GM12878 (cell line): ENCODE measurements around the gene BUB1. TPM values are rescaled to one million over a fixed set of nuclear protein-coding genes. Genes with fewer than 3 reads are reported as not detected.

Experiments
- ATAC-seq: fragments of 200-7000 bp; cut with Tn5 transposase; 3 replicates; pipeline ENCODE4 v1.9.1; 2020; ENCODE audit warnings: mild to moderate bottlenecking, moderate library complexity
- BruUV-seq: library from RNA; stranded (reverse); fragments of 400-500 nt; replicated peaks from 2 replicates; lab custom pipeline; 2021; lab: Mats Ljungman, UMichigan
- CTCF ChIA-PET: fragments of 300-600 bp; sonication (Branson Sonifier 250); formaldehyde crosslinking; extraction: SDS; loops from one replicate; lab custom pipeline; 2021; ENCODE audit warnings: inconsistent platforms; lab: Yijun Ruan, JAX
- POLR2A ChIA-PET: fragments of 350-600 bp; formaldehyde crosslinking; extraction: SDS; loops from one replicate; lab custom pipeline; 2021; ENCODE audit warnings: inconsistent platforms; lab: Charles Lee
- RAD21 ChIA-PET: fragments of 300-600 bp; sonication (Branson Sonifier 250); formaldehyde crosslinking; loops from one replicate; lab custom pipeline; 2023; ENCODE audit warnings: antibody characterized with exemption; ENCODE audit not compliant: unreplicated experiment; lab: Charles Lee
- SMC1A ChIA-PET: fragments of 300-600 bp; sonication (Branson Sonifier 250); formaldehyde crosslinking; loops from one replicate; lab custom pipeline; 2023; ENCODE audit not compliant: unreplicated experiment, uncharacterized antibody; lab: Charles Lee
- DNase-seq: peaks from one replicate; pipeline ENCODE4 v3.0.0-alpha.2; 2011; ENCODE audit warnings: low read depth, low spot score
- FAIRE-seq: peaks from 3 replicates; lab custom pipeline; 2011; peaks lifted over from hg19 to GRCh38; lab: Jason Lieb, UNC
- H2AFZ ChIP-seq: 2 replicates; pipeline ENCODE4 v1.6.0; 2011; ENCODE audit warnings: low read depth, low read length, control low read depth; ENCODE audit not compliant: control insufficient read depth
- H3K27ac ChIP-seq: 2 replicates; pipeline ENCODE4 v1.5.1; 2011; ENCODE audit warnings: control low read depth; ENCODE audit not compliant: control insufficient read depth, insufficient read depth
- H3K27me3 ChIP-seq, 2 experiments: replicated peaks in 1 of 2; 2 replicates each; pipeline versions ENCODE4 v1.6.0 to v1.6.1; 2011; ENCODE audit warnings: low read length in 1 of 2; ENCODE audit not compliant: control insufficient read depth in 2 of 2, insufficient read depth in 2 of 2
- H3K36me3 ChIP-seq, 2 experiments: 2 replicates each; pipeline ENCODE4 v1.5.1; 2011; ENCODE audit warnings: low read length in 1 of 2; ENCODE audit not compliant: control insufficient read depth in 2 of 2, insufficient read depth in 2 of 2
- H3K4me1 ChIP-seq: 2 replicates; pipeline ENCODE4 v1.6.1; 2011; ENCODE audit warnings: mild to moderate bottlenecking, low read length, moderate library complexity, mixed read lengths; ENCODE audit not compliant: control insufficient read depth, insufficient read depth
- H3K4me2 ChIP-seq: 2 replicates; pipeline ENCODE4 v1.6.0; 2011; ENCODE audit warnings: control low read depth; ENCODE audit not compliant: control insufficient read depth, insufficient read depth
- H3K4me3 ChIP-seq: fragments of 200-600 bp; sonication (generic); 2 replicates; pipeline ENCODE4 v1.5.1; 2016
- H3K79me2 ChIP-seq: 2 replicates; pipeline ENCODE4 v1.6.0; 2011; ENCODE audit warnings: low read length; ENCODE audit not compliant: control insufficient read depth, insufficient read depth
- H3K9ac ChIP-seq: 2 replicates; pipeline ENCODE4 v1.8.0; 2011; ENCODE audit warnings: low read length, control low read depth, mixed read lengths; ENCODE audit not compliant: control insufficient read depth, insufficient read depth
- H3K9me3 ChIP-seq: replicated peaks from 3 replicates; pipeline ENCODE4 v1.5.1; 2011; ENCODE audit warnings: mild to moderate bottlenecking, low read length; ENCODE audit not compliant: control insufficient read depth, insufficient read depth
- H4K20me1 ChIP-seq: 2 replicates; pipeline ENCODE4 v1.6.0; 2011; ENCODE audit not compliant: control insufficient read depth, insufficient read depth
- BHLHE40 ChIP-seq, 2 experiments: fragments of 450-650 bp in 1 of 2; IDR thresholded peaks; 2 replicates each; pipeline ENCODE4 v1.6.1; 2011 to 2017; ENCODE audit warnings: low read depth in 2 of 2, borderline replicate concordance in 1 of 2, improper control_type of control experiment in 1 of 2, low read length in 1 of 2, mild to moderate bottlenecking in 1 of 2
- BMI1 ChIP-seq: fragments of 450-650 bp; IDR thresholded peaks from 2 replicates; pipeline ENCODE4 v1.6.1; 2016; ENCODE audit warnings: mild to moderate bottlenecking, moderate library complexity, borderline replicate concordance
- BRCA1 ChIP-seq: IDR thresholded peaks from 2 replicates; pipeline ENCODE4 v1.6.1; 2011; ENCODE audit warnings: low read depth, low read length, improper control_type of control experiment
- DPF2 ChIP-seq: fragments of 450-650 bp; IDR thresholded peaks from 2 replicates; pipeline ENCODE4 v1.6.1; 2017; ENCODE audit warnings: mild to moderate bottlenecking
- RELA ChIP-seq: fragments of 450-650 bp; IDR thresholded peaks from 2 replicates; pipeline ENCODE4 v1.8.0; 2014; ENCODE audit warnings: borderline replicate concordance; ENCODE audit not compliant: partially characterized antibody
- SIN3A ChIP-seq: IDR thresholded peaks from 2 replicates; pipeline ENCODE4 v1.6.1; 2012; ENCODE audit warnings: low read depth, low read length, improper control_type of control experiment
- WGBS: methylation state at CpG from one replicate; pipeline ENCODE4 v1.1.6; 2016; ENCODE audit warnings: low lambda C conversion rate; ENCODE audit not compliant: insufficient replicate concordance, insufficient coverage; ENCODE audit errors: missing lambda C conversion rate; 5-methylcytosine and 5-hydroxymethylcytosine counted together
- in situ Hi-C: fragments of 300-500 bp; cut with MboI; formaldehyde crosslinking; loops from 9 replicates; pipeline ENCODE4 v1.14.3; 2018; ENCODE audit warnings: mixed read lengths
- intact Hi-C: fragments of 100-400 bp; cut with micrococcal nuclease; formaldehyde crosslinking; loops from one replicate; pipeline ENCODE4 v1.14.2; 2022; ENCODE audit not compliant: unreplicated experiment
- polyA plus RNA-seq, 11 experiments: library from polyadenylated mRNA; depleted of rRNA in 4 of 11; unstranded in 6 of 11; stranded (reverse) in 5 of 11; fragments of >200 nt; fragmentation: Nextera tagmentation in 4 of 11; fragmentation: Illumina TruSeq in 1 of 11; extraction: Ambion mirVana in 4 of 11; extraction: Trizol in 1 of 11; gene quantifications; 1 replicate in 1 of 11; 2 replicates in 10 of 11; pipeline versions ENCODE4 v1.2.1 to v1.2.3, GENCODE V29; 2011 to 2016; ENCODE audit warnings: inconsistent platforms in 2 of 11, missing spikeins in 2 of 11, low read depth in 1 of 11
- total RNA-seq, 4 experiments: library from RNA; depleted of rRNA in 3 of 4; stranded (reverse); fragments of >200 nt in 3 of 4; fragmentation: Illumina TruSeq in 1 of 4; extraction: Trizol in 1 of 4; gene quantifications; 2 replicates each; pipeline versions ENCODE4 v1.2.1 to v1.2.3, GENCODE V29; 2013 to 2021
- TF ChIP-seq, protein P1 (sequence below): fragments of 450-650 bp; IDR thresholded peaks from 2 replicates; pipeline ENCODE4 v1.6.1; 2017; ENCODE audit warnings: borderline replicate concordance

The BUB1 gene
- total and polyA plus RNA-seq, 10 of the 15 experiments (the other 5 are each of a cell fraction or from before 2014, with no cell fraction given), result 52.4 to 142 (median 88.9) TPM

DNA sequence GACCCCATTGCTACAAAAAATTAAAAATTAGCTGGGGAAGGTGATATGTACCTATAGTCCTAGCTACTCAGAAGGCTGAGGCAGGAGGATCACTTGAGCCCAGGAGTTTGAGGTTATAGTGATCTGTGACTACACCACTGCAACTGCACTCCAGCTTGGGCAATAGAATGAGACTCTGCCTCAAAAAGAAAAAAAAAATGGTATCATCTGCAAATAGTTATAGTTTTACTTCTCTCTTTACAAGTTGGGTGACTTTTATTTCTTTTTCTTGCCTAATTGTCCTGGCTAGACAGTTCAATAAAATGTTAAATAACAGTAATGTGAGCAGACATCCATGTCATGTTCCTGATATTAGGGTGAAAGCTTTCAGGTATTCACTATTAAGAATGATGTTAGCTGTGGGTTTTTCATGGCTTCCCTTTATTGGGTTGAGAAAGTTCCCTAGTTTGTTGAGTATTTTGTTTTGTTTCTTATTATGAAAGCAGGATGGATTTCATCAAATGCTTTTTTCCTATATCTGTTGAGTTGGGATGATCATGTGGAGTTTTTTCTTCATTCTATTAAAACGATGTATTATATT, 29.6 kb upstream of the BUB1 start:
- Histone ChIP-seq H3K4me3 (no peak overlapping the region), H3K9ac (no peak overlapping the region), H3K9me3 (no peaks in the 10 kb centered on the region), H3K27me3 (no peaks in the 10 kb centered on the region), H3K79me2 (no peaks in the 10 kb centered on the region), H3K4me2 (no peak overlapping the region), H2AFZ (no peak overlapping the region), H3K4me1 (no peaks in the 10 kb centered on the region), H3K36me3 (no peaks in the 10 kb centered on the region), H3K27ac (no peak overlapping the region), H4K20me1 (no peaks in the 10 kb centered on the region)
- SMC1A ChIA-PET, result interaction anchor here (1.1 to 1.7 kb wide), 4 partner anchors 8 to 33 kb away, joined by 3 to 6 read pairs (median 4); no protein-coding TSS in a partner anchor
- TF ChIP-seq SIN3A, result no peak
- no peak for TF ChIP-seq BHLHE40 (IDR thresholded peaks at IDR 0.05; ENCODE audit: borderline replicate concordance in 1 of 2, low read depth in 2 of 2, low read length in 1 of 2)
- TF ChIP-seq, protein P1, sequence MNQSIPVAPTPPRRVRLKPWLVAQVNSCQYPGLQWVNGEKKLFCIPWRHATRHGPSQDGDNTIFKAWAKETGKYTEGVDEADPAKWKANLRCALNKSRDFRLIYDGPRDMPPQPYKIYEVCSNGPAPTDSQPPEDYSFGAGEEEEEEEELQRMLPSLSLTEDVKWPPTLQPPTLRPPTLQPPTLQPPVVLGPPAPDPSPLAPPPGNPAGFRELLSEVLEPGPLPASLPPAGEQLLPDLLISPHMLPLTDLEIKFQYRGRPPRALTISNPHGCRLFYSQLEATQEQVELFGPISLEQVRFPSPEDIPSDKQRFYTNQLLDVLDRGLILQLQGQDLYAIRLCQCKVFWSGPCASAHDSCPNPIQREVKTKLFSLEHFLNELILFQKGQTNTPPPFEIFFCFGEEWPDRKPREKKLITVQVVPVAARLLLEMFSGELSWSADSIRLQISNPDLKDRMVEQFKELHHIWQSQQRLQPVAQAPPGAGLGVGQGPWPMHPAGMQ, result no peak
- no peak for TF ChIP-seq RELA
- no peak for TF ChIP-seq BMI1
- TF ChIP-seq BRCA1, result no peak
- TF ChIP-seq DPF2, result no peak
- in situ Hi-C loops, result no loop called here
- ATAC-seq, result no peak
- intact Hi-C loops, result no loop called here
- WGBS, result 21% methylated on average over 1 of the region's 1 CpG
- CTCF ChIA-PET, result interaction anchor here (0.7 kb wide), 2 partner anchors 15 to 51 kb away, joined by 3 read pairs; no protein-coding TSS in a partner anchor
- RAD21 ChIA-PET, result no interaction called here
- POLR2A ChIA-PET, result interaction anchor here (0.6 to 1.4 kb wide), 2 partner anchors 12 to 34 kb away, joined by 3 to 11 read pairs; no protein-coding TSS in a partner anchor
- no TSS peak for BruUV-seq
- no peak for DNase-seq
- FAIRE-seq, result no peak
